HG03469 (cell line): ENCODE data around the gene EIF3L.
A peak's percentile ranks its signal among the peaks of the same experiment; 100 is the strongest.

Experiments
- ATAC-seq: cut with Tn5 transposase; IDR thresholded peaks from one replicate; pipeline ENCODE4 v1.9.1; 2021; ENCODE audit warnings: mild to moderate bottlenecking, moderate library complexity, moderate number of reproducible peaks; ENCODE audit not compliant: unreplicated experiment

The EIF3L gene

DNA sequence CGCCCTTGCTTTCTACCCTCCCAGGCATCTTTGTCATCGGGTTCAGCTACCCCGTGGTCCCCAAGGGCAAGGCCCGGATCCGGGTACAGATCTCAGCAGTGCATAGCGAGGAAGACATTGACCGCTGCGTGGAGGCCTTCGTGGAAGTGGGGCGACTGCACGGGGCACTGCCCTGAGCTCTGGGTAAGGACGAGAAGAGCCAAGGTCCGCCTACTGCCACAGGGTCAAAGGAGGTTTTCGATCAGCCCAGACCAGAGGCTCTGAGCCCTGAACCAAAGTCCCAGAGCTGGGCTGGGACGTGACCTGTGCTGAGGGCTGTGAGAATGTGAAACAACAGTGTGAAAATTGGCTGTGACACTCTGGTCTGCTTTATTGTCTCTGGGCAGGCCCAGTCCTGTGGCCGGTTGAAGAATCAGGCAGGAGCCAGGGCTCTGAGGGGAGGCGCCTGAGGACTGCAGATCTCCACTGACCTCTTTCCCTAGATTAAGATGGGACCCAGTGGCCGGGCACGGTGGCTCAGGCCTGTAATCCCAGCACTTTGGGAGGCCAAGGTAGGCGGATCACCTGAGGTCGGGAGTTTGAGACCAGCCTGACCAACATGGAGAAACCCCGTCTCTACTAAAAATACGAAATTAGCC, 32.6 kb upstream of the EIF3L start:
- no peak for ATAC-seq

DNA sequence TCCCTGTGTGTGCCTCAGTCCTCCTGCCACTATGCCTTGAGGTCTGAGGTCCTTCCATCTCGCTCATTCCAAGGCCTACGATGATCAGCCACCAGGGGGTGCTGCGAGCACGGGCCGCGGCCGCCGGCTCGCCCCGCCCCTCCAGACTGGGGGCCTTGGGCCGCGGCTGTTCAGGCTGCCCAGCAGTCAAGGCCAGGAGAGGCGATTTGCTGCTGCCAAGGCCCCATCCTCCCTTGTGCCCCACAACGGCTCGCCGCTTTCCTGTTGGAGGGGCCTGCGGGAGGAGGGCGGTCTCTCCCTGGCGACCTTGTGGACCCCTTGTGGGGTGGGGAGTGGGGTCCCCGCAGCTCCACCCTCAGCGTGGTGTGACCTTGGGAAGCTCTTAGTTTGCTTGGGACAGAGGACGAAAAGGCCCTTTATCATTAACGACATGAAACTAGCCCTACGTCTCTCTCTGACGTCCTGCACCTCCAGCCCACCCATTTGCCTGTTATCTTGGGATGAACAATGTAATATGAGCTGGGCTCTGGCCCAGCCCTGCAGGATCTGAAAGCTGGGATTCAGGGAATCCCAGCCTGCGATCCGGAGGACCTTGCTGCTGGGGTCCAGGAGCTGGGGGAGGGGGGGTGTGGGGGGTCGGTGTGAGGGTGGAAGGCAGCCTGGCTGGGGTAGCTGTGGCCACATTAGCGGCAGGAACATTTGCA, 31.4 kb upstream of the EIF3L start:
- no peak for ATAC-seq

DNA sequence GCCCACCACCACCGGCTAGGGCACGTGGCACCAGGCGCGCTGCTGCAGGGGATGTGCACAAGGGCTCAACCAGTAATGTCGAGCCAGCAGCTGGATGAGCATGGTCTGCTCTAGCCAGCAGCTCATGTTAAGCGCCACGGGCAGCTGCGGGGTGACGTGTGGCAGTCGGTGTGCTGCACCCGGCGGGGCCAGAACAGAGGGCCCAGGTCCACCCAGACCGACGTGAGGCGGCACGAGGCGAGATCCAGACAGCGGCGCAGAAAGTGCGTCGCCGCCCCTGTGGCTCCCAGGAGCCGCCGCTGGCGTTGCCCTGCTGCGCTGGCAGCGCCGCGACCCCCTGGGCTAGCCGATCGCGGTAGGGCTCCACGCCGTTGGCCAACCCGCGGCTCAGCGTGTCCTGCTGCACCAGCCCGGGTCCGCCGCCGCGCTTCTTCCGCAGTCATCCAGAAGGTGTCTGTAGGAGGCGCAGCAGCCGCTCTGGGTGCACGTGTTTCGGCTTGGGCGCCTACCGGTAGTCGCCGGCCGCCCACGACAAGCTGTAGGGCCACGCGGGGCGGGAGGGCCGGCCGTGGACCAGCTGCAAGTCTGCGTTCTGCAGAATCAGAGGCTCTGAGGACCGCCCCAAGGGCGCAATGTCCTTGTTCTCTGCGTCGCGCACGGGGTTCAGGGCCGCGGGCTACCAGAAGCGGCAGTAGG, 30.7 kb upstream of the EIF3L start:
- ATAC-seq = no peak

DNA sequence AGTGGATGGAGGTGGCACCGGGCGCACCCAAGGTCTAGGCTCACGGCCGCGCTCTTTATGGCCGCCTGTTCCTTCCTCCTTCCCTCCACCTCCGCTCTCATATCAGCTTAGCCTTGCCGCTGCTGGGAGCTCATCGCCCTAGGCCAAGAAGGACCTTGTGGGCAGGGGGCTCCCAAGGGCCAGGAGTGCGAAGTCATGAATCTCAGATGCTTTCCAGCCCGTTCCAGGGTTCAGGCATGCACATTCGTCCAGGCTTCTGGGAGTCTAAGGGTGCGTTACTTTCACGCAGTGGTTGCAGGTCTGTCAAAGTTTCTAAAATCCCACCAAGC, 30.1 kb upstream of the EIF3L start:
- no peak for ATAC-seq

GRCh38 chr22:37820350-37820749, 28.9 kb upstream of the EIF3L start:
- ATAC-seq = no peak

DNA sequence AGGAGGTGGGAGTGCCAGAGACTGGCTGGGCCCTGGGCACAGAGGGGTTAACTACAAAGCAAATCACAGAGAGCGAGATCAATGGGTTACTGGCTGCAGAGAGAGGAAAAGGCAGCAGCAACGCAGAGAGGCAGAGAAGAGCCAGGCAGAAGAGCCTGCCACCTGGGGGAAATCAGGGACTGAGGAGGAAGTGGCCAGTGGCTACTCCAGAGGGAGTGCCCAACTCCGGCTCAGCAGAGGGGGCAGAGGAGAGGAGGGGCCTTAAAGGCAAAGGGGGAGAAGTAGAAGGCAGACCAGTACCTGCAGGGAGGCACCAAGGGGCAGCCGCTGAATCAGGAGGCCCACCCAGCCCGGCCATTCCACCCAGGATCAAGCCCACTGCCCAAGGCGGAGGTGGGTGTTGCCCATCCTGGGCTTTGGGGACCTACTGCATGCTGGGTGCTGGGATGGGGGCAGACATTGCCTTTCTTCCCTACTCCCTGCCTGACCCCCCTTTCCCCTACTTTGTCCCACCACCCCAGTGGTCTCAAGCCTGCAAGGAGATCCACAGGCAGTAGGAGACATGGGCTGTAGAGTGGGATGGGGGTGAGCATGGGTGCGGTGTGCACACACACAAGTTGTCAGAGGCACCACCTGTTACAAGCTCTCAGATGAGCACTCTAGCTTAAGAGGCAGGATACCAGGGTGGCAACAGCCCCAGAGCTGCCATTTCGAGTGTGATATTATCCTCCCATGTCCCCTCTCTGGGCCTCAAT, 27.0 kb upstream of the EIF3L start:
- no peak for ATAC-seq

DNA sequence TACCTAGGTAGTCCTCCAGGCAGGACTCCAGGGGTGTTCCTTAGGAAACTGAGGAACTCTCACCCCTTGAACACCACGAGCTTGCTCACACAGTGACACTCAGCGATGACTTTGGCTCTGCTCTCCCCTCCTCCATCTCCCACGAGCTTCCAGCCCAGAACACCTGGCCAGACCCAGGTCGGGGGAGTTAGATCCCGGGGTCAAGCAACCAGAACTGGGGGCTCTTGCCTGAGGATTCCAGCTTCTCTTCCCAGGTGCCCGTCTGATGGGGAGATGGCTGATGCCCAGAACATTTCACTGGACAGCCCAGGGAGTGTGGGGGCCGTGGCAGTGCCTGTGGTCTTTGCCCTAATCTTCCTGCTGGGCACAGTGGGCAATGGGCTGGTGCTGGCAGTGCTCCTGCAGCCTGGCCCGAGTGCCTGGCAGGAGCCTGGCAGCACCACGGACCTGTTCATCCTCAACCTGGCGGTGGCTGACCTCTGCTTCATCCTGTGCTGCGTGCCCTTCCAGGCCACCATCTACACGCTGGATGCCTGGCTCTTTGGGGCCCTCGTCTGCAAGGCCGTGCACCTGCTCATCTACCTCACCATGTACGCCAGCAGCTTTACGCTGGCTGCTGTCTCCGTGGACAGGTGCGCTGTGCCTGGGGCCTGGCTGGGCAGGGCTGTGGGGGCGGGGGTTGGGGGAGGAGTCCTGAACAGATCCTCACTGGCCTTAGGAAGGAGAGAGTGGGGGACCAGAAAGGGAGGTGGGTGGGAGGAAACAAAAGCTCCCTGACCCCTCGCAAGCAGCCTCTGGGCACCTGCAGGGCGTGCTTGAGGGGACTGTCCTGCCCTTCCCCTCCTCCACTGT, 25.9 kb upstream of the EIF3L start, which contains the start of gene GALR3:
TSS of gene GALR3 (plus strand) at position 249 of the 852 bp plus-strand sequence. CDS start at position 274, 25 bp downstream.
- no peak for ATAC-seq

- no peak for ATAC-seq
Observed at GRCh38 chr22:37824674-37825641, 24.3 kb upstream of the EIF3L start.

- no peak for ATAC-seq
Observed at GRCh38 chr22:37827056-37827455, 22.2 kb upstream of the EIF3L start.

- ATAC-seq = no peak
Observed at GRCh38 chr22:37830093-37830842, 19.0 kb upstream of the EIF3L start.

- ATAC-seq = no peak
Observed at GRCh38 chr22:37831472-37831871, 17.7 kb upstream of the EIF3L start.

- no peak for ATAC-seq
Observed at GRCh38 chr22:37832022-37832857, 17.0 kb upstream of the EIF3L start.

DNA sequence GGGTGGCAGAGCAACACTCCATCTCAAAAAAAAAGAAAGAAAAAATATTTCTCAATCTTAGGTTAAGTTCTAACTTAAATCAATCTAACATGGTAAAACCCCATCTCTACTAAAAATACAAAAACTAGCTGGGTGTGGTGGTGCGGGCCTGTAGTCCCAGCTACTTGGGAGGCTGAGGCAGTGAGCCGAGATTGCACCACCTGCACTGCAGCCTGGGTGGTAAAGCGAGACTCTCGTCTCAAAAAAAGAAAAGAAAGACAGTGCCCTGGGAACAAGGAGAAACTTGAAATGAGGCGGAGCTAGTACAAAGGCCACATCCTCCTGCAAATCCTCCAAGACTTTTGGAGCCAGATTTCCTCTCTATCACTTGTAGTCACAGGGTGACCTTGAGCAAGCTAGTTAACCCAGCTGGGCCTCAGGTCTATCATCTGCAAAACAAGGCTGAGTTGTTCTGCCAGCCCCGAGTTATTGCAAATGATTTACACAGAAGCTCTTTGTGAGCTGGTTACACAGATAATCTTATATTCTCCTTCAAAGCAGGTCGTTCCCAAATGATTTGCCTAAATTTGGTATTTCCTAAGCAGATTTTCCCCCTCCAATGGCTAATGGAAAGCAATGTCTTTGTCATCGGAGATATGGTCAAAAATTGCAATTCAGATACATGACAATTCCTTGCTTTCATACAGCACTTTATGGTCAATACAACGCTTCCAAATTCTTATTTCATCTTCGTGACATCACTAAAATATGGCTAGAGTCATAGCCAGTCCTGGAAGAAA, 7.0 kb upstream of the EIF3L start:
- no peak for ATAC-seq

DNA sequence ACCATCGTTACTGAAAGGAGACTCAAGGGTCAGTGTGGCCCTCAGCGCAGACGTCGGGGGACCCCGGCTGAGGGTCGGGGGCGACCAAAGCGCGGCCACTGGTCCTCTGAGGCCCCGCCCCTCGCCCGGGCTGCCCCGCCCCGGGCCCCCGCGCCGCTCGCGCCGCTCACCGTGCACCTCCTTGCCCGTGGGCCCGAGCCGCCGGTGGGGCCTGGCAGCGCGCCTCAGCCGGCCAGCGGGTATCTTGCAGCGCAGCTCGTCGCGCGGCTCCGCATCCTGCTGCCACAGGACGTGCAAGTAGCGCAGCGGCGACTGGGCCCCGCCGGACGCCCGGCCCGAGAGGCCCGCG, 5.5 kb upstream of the EIF3L start:
- peak; percentile 23 for ATAC-seq

DNA sequence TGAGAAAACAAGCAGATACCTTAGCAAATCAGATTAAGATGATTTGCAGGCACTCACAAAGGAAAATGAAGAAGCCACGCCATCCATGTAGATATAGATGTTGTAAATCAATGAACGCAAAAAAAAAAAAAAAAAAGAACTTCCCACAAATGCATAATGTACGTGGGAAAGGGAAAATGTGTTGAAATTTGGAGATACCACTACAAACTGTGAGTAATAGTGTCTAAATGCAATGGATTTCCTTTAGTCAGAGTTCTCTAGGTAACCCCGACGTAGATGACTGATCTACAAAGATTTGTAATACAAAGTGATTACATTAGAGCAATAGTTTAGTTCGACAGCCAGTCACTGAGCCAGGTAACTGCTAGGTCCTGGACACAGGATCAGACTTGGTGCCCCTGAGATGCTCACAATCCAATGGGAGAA, 4.3 kb upstream of the EIF3L start:
- ATAC-seq = no peak

- ATAC-seq = no peak
Observed at GRCh38 chr22:37846433-37846832, 2.8 kb upstream of the EIF3L start.

DNA sequence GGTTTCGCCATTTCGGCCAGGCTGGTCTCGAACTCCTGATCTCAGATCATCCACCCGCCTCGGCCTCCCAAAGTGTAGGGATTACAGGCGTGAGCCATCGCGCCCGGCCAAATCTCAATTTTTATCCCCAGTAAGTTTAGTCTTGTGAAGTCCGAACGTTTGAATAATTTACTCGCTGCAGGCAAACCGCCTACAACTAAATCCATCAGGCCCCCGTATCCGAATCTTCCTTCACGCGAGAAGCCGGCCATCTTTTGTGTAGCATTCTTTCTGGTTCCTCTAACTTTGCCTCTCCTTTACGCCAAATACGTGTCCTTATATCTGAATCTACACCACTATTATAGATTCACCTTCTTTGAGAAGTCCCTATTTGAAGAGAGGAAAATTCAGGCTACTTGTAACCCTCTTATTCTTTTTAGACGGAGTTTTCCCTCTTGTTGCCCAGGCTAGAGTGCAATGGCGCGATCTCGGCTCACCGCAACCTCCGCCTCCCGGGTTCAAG, 581 bp upstream of the EIF3L start:
- ATAC-seq = no peak
